K562 (cell line): Measurements from ENCODE around the gene GNB5. TPM values are rescaled to one million over a fixed set of nuclear protein-coding genes. Genes with fewer than 3 reads are reported as not detected.

ENCODE experiments used
- ATAC-seq: fragments of 200-7000 bp; cut with Tn5 transposase; 3 replicates; pipeline ENCODE4 v1.9.1; 2020; ENCODE audit warnings: moderate library complexity
- BruUV-seq: library from RNA; stranded (reverse); fragments of 400-500 nt; replicated peaks from 2 replicates; lab custom pipeline; 2021; lab: Mats Ljungman, UMichigan
- CTCF ChIA-PET: fragments of 300-600 bp; formaldehyde crosslinking; extraction: SDS; loops from one replicate; lab custom pipeline; 2021; ENCODE audit warnings: low intra/inter-chr PET ratio; lab: Yijun Ruan, JAX
- POLR2A ChIA-PET: fragments of 300-600, 350-650 bp; sonication (Branson Sonifier 250); formaldehyde crosslinking; extraction: SDS; loops from one replicate; lab custom pipeline; 2021; ENCODE audit warnings: antibody characterized with exemption, inconsistent platforms; lab: Yijun Ruan, JAX
- DNase-seq, 4 experiments: peaks; one replicate each; pipeline versions ENCODE4 v3.0.0 to v3.0.0-alpha.2; 2011 to 2018; ENCODE audit warnings: low spot score in 3 of 4, mixed read lengths in 3 of 4; ENCODE audit errors: extremely low read depth in 1 of 4
- FAIRE-seq: peaks from 2 replicates; lab custom pipeline; 2011; peaks lifted over from hg19 to GRCh38; lab: Jason Lieb, UNC
- H2AFZ ChIP-seq: 2 replicates; pipeline ENCODE4 v1.6.0; 2011; ENCODE audit warnings: low read depth, low read length, control low read depth, inconsistent platforms
- H3K27ac ChIP-seq: fragments of 200-600 bp; 3 replicates; pipeline ENCODE4 v1.8.0; 2011; ENCODE audit warnings: low read depth, mild to moderate bottlenecking, control low read depth, inconsistent platforms, low read length, moderate library complexity, mixed read lengths; ENCODE audit errors: extremely low read depth
- H3K27me3 ChIP-seq, 2 experiments: fragments of 300-600 bp in 1 of 2; 2 replicates in 1 of 2; 3 replicates in 1 of 2; pipeline versions ENCODE4 v1.6.0 to v1.8.0; 2011; ENCODE audit warnings: inconsistent platforms in 2 of 2, low read length in 2 of 2, mild to moderate bottlenecking in 1 of 2, mixed read lengths in 1 of 2, moderate library complexity in 1 of 2; ENCODE audit not compliant: control insufficient read depth in 2 of 2, insufficient read depth in 2 of 2
- H3K36me3 ChIP-seq: fragments of 300-600 bp; 3 replicates; pipeline ENCODE4 v1.8.0; 2011; ENCODE audit warnings: mild to moderate bottlenecking, low read length, inconsistent platforms; ENCODE audit not compliant: control insufficient read depth, insufficient read depth
- H3K4me1 ChIP-seq, 2 experiments: fragments of 200-600 bp in 1 of 2; replicated peaks in 1 of 2; 2 replicates in 1 of 2; 3 replicates in 1 of 2; pipeline versions ENCODE4 v1.5.1 to v1.8.0; 2011; ENCODE audit warnings: inconsistent platforms in 2 of 2, low read length in 2 of 2, mild to moderate bottlenecking in 1 of 2, mixed read lengths in 1 of 2, moderate library complexity in 1 of 2; ENCODE audit not compliant: control insufficient read depth in 2 of 2, insufficient read depth in 2 of 2
- H3K4me2 ChIP-seq: 2 replicates; pipeline ENCODE4 v1.6.1; 2011; ENCODE audit warnings: low read length, control low read depth, inconsistent platforms, mixed read lengths; ENCODE audit not compliant: insufficient read depth
- H3K4me3 ChIP-seq: fragments of 200-600 bp; sonication (generic), shearing (Covaris generic); 2 replicates; pipeline ENCODE4 v1.5.1; 2016; ENCODE audit warnings: control low read depth, inconsistent platforms
- H3K79me2 ChIP-seq: fragments of 200-600 bp; 3 replicates; pipeline ENCODE4 v1.8.0; 2011; ENCODE audit warnings: low read length, inconsistent platforms; ENCODE audit not compliant: control insufficient read depth, insufficient read depth
- H3K9ac ChIP-seq, 2 experiments: 2 replicates each; pipeline versions ENCODE4 v1.6.0 to v1.6.1; 2011; ENCODE audit warnings: low read depth in 2 of 2, low read length in 2 of 2, control low read depth in 1 of 2, inconsistent platforms in 1 of 2, mild to moderate bottlenecking in 1 of 2, mixed read lengths in 1 of 2; ENCODE audit not compliant: insufficient read depth in 1 of 2
- H3K9me1 ChIP-seq: one replicate; pipeline ENCODE4 v1.6.0; 2011; ENCODE audit warnings: inconsistent platforms, mild to moderate bottlenecking, low read length, moderate library complexity; ENCODE audit not compliant: control insufficient read depth, insufficient read depth
- H3K9me3 ChIP-seq: replicated peaks from 2 replicates; pipeline ENCODE4 v1.5.1; 2011; ENCODE audit warnings: low read depth, low read length, inconsistent platforms; ENCODE audit not compliant: control insufficient read depth, insufficient read depth
- H4K20me1 ChIP-seq: replicated peaks from 2 replicates; pipeline ENCODE4 v1.6.1; 2011; ENCODE audit warnings: low read length, inconsistent platforms, mixed read lengths; ENCODE audit not compliant: control insufficient read depth, insufficient read depth
- BACH1 ChIP-seq: fragments of 200-800 bp; sonication (Bioruptor generic); IDR thresholded peaks from 2 replicates; pipeline ENCODE4 v1.6.1; 2016; ENCODE audit warnings: missing genetic modification characterization, missing compliant biosample characterization
- FOXJ2 ChIP-seq: fragments of 200-800 bp; sonication (Bioruptor generic); IDR thresholded peaks from 2 replicates; pipeline ENCODE4 v1.6.1; 2016; ENCODE audit warnings: missing genetic modification characterization, missing compliant biosample characterization
- HNRNPLL ChIP-seq: fragments of 200-400 bp; formaldehyde crosslinking; IDR thresholded peaks from 2 replicates; pipeline ENCODE4 v1.6.1; 2017; ENCODE audit warnings: low read length, low read depth, mild to moderate bottlenecking; ENCODE audit not compliant: poor library complexity, severe bottlenecking
- HOXB6 ChIP-seq: fragments of 250-450 bp; sonication (Bioruptor Pico); IDR thresholded peaks from 2 replicates; pipeline ENCODE4 v1.5.1; 2022; ENCODE audit warnings: mild to moderate bottlenecking, borderline replicate concordance
- MNT ChIP-seq, 2 experiments: fragments of 450-650 bp; conservative IDR thresholded peaks; 2 replicates each; pipeline ENCODE4 v1.6.1; 2017; ENCODE audit warnings: mild to moderate bottlenecking in 2 of 2, moderate library complexity in 2 of 2
- MXD1 ChIP-seq: fragments of 250-450 bp; sonication (Bioruptor Pico); IDR thresholded peaks from 2 replicates; pipeline ENCODE4 v1.8.0; 2021; ENCODE audit warnings: borderline replicate concordance, mild to moderate bottlenecking, moderate library complexity; ENCODE audit not compliant: poor library complexity, severe bottlenecking
- RAD51 ChIP-seq: fragments of 450-650 bp; IDR thresholded peaks from 2 replicates; pipeline ENCODE4 v1.7.1; 2016; ENCODE audit warnings: low read depth, mild to moderate bottlenecking, borderline replicate concordance
- SRSF1 ChIP-seq: fragments of 200-400 bp; formaldehyde crosslinking; IDR thresholded peaks from 2 replicates; pipeline ENCODE4 v1.6.1; 2017; ENCODE audit warnings: mild to moderate bottlenecking, low read depth, low read length, moderate library complexity
- TAF1 ChIP-seq: IDR thresholded peaks from 2 replicates; pipeline ENCODE4 v1.6.1; 2011; ENCODE audit warnings: mild to moderate bottlenecking, low read length, moderate library complexity; ENCODE audit not compliant: insufficient read depth, control insufficient read depth, severe bottlenecking; ENCODE audit errors: extremely low read depth
- ZNF184 ChIP-seq: sonication (generic); formaldehyde crosslinking; IDR thresholded peaks from 2 replicates; pipeline ENCODE4 v1.5.0; 2020; ENCODE audit warnings: missing genetic modification reagents
- ZNF232 ChIP-seq: sonication (generic); formaldehyde crosslinking; IDR thresholded peaks from 2 replicates; pipeline ENCODE4 v1.8.0; 2022; ENCODE audit warnings: mild to moderate bottlenecking, missing genetic modification reagents
- ZNF318 ChIP-seq, 2 experiments: fragments of 450-650 bp; IDR thresholded peaks; 2 replicates each; pipeline ENCODE4 v1.6.1; 2016; ENCODE audit warnings: mild to moderate bottlenecking in 2 of 2, borderline replicate concordance in 1 of 2, low read depth in 1 of 2, moderate library complexity in 1 of 2
- WGBS: fragments of 100-300 bp; shearing (Covaris generic); methylation state at CpG from one replicate; pipeline ENCODE4 v1.1.6; 2016; ENCODE audit warnings: low coverage, mixed read lengths; ENCODE audit not compliant: insufficient coverage; ENCODE audit errors: missing lambda C conversion rate; 5-methylcytosine and 5-hydroxymethylcytosine counted together
- in situ Hi-C: fragments of 300-500 bp; cut with MboI; formaldehyde crosslinking; loops from 4 replicates; pipeline ENCODE4 v1.15.0; 2018; ENCODE audit warnings: inconsistent platforms, mixed read lengths
- intact Hi-C: fragments of 100-400 bp; cut with micrococcal nuclease; formaldehyde crosslinking; loops from 2 replicates; pipeline ENCODE4 v1.14.2; 2022
- polyA plus RNA-seq, 8 experiments: library from polyadenylated mRNA; depleted of rRNA in 4 of 8; stranded (reverse) in 5 of 8; unstranded in 3 of 8; fragments of >200 nt; fragmentation: Nextera tagmentation in 2 of 8; fragmentation: Illumina TruSeq in 1 of 8; extraction: Ambion mirVana in 2 of 8; extraction: Trizol in 1 of 8; gene quantifications; 2 replicates each; pipeline versions ENCODE4 v1.2.1 to v1.2.3, GENCODE V29; 2011 to 2014; ENCODE audit warnings: inconsistent platforms in 1 of 8, missing spikeins in 1 of 8
- total RNA-seq, 7 experiments: library from RNA; depleted of rRNA in 6 of 7; stranded (reverse); fragments of >200 nt in 6 of 7; fragmentation: Illumina TruSeq in 2 of 7; extraction: Trizol in 2 of 7; gene quantifications; 2 replicates each; pipeline versions ENCODE4 v1.2.1 to v1.2.3, GENCODE V29; 2011 to 2021; ENCODE audit warnings: low replicate concordance in 1 of 7

The GNB5 gene
- total and polyA plus RNA-seq, 9 of the 15 experiments (the other 6 are each of a cell fraction or from before 2014, with no cell fraction given): 0.11 to 2.1 (median 0.77) TPM

- DNase-seq (no peak), FAIRE-seq (no peak), ATAC-seq (no peak)
- Histone ChIP-seq H3K27me3 (peaks cover 17 to 38% of the 10 kb centered on the region in 2 experiments), H3K4me2 (no peak overlapping the region), H3K9ac (no peak overlapping the region), H3K4me3 (no peak overlapping the region), H3K36me3 (no peaks in the 10 kb centered on the region), H3K27ac (no peak overlapping the region), H3K9me1 (no peaks in the 10 kb centered on the region), H4K20me1 (peaks cover 4% of the 10 kb centered on the region; the same call in 1 of the 2 replicates), H3K4me1 (no peaks in the 10 kb centered on the region; a peak in 2 of 5 replicates), H3K79me2 (no peaks in the 10 kb centered on the region), H2AFZ (no peak overlapping the region), H3K9me3 (no peaks in the 10 kb centered on the region)
- POLR2A ChIA-PET: interaction anchor here (0.6 to 1.1 kb wide), 2 partner anchors 17 to 178 kb away, joined by 3 to 5 read pairs; no protein-coding TSS in a partner anchor
- BruUV-seq: no TSS peak
- in situ Hi-C loops (no loop called here), intact Hi-C loops (no loop called here)
- CTCF ChIA-PET: no interaction called here
- WGBS: 0% methylated on average over 1 of the region's 1 CpG
- no peak for TF ChIP-seq HNRNPLL
- no peak for TF ChIP-seq ZNF318 (IDR thresholded peaks at IDR 0.05; ENCODE audit: borderline replicate concordance in 1 of 2, low read depth in 1 of 2)
- no peak for TF ChIP-seq HOXB6
- TF ChIP-seq ZNF184 (CRISPR knock-in tag): no peak
- no peak for TF ChIP-seq TAF1
- no peak for TF ChIP-seq BACH1 (tag)
- no peak for TF ChIP-seq RAD51
- TF ChIP-seq MXD1: no peak
- no peak for TF ChIP-seq ZNF232
- no peak for TF ChIP-seq FOXJ2 (tag)
- TF ChIP-seq MNT (conservative IDR thresholded peaks at IDR 0.05): no peak
- TF ChIP-seq SRSF1: no peak
These were observed 38.9 kb upstream of the GNB5 start for GRCh38 chr15:52230073-52230472.
